Measurements from ENCODE around the gene DTNB. TPM values are rescaled to one million over a fixed set of nuclear protein-coding genes. Genes with fewer than 3 reads are reported as not detected.

DTNB gene
- total and polyA plus RNA-seq, 2 of the 4 experiments (the other 2 are of a cell fraction), result 3.8 to 5.3 TPM

DNA sequence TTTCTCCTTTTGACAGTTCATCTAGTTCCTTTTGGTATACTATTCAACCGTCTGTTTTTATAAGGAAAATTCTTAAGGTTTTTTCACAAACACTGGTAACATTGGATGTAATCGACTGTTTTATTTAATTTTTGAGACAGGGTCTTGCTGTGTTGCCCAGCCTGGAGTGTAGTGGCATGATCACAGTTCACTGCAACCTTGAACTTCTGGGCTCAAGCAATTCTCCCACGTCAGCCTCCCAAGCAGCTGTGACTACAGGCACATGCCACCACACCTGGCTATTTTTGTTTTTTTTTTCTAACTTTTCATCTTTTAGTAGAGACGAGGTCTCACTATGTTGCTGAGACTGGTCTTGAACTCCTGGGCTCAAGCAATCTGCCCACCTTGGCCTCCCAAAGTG is 227.3 kb downstream of the DTNB start:
- Histone ChIP-seq H2AFZ (replicated peaks; ENCODE audit: low read length, poor library complexity) (no peak overlapping the region), H4K5ac (ENCODE audit: low read depth, low read length) (no peak overlapping the region), H2AK9ac (replicated peaks; ENCODE audit: low read depth, low read length, poor library complexity) (no peak overlapping the region), H2BK15ac (ENCODE audit: low read depth, low read length) (no peak overlapping the region), H2BK20ac (ENCODE audit: low read depth, low read length) (no peak overlapping the region), H3K56ac (ENCODE audit: extremely low read depth, insufficient read depth, low read length) (no peak overlapping the region), H2BK120ac (ENCODE audit: low read depth, low read length) (no peak overlapping the region), H3K4ac (ENCODE audit: low read depth, low read length) (no peak overlapping the region), H4K8ac (ENCODE audit: low read depth in 2 of 2, low read length in 2 of 2) (no peak overlapping the region), H3K4me1 (ENCODE audit: control insufficient read depth, insufficient read depth, low read length) (no peaks in the 10 kb centered on the region), H3K9me3 (ENCODE audit: control insufficient read depth, insufficient read depth, low read length) (no peaks in the 10 kb centered on the region), H3K9me1 (ENCODE audit: insufficient read depth, low read length) (no peaks in the 10 kb centered on the region), H3K4me3 (ENCODE audit: insufficient read depth, low read depth, low read length) (no peak overlapping the region), H3K36me3 (ENCODE audit: control insufficient read depth, insufficient read depth, low read length) (no peaks in the 10 kb centered on the region), H2AK5ac (ENCODE audit: low read depth, low read length) (no peak overlapping the region), H3K14ac (replicated peaks; ENCODE audit: low read depth, low read length) (no peak overlapping the region), H3K18ac (ENCODE audit: low read depth, low read length) (no peak overlapping the region), H2BK5ac (ENCODE audit: low read depth, low read length, poor library complexity, severe bottlenecking) (no peak overlapping the region), H3K23ac (ENCODE audit: low read depth, low read length) (no peak overlapping the region), H4K20me1 (ENCODE audit: insufficient read depth, low read length) (no peaks in the 10 kb centered on the region), H3K9ac (ENCODE audit: low read depth, low read length) (no peak overlapping the region), H4K91ac (ENCODE audit: insufficient read depth, low read depth, low read length) (no peak overlapping the region), H3K79me1 (ENCODE audit: low read depth in 1 of 2, low read length in 2 of 2) (no peaks in the 10 kb centered on the region), H3K27ac (ENCODE audit: insufficient read depth, low read length) (no peak overlapping the region), H3K27me3 (ENCODE audit: control insufficient read depth, insufficient read depth, low read length) (no peaks in the 10 kb centered on the region), H3K4me2 (ENCODE audit: low read depth, low read length) (no peak overlapping the region)
- no TSS peak for BruUV-seq (replicated peaks)
- no peak for ATAC-seq (ENCODE audit: low read depth)
- in situ Hi-C loops (cut with MboI; ENCODE audit: low sequenced_read_pairs), result no loop called here
- no peak for TF ChIP-seq CEBPB (IDR thresholded peaks at IDR 0.05; ENCODE audit: low read depth, low read length)
- TF ChIP-seq MXI1 (IDR thresholded peaks at IDR 0.05; ENCODE audit: borderline replicate concordance, low read depth, low read length), result no peak
- no peak for TF ChIP-seq SMC3 (IDR thresholded peaks at IDR 0.05; ENCODE audit: low read depth, low read length)
- TF ChIP-seq, protein P1, sequence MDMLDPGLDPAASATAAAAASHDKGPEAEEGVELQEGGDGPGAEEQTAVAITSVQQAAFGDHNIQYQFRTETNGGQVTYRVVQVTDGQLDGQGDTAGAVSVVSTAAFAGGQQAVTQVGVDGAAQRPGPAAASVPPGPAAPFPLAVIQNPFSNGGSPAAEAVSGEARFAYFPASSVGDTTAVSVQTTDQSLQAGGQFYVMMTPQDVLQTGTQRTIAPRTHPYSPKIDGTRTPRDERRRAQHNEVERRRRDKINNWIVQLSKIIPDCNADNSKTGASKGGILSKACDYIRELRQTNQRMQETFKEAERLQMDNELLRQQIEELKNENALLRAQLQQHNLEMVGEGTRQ (IDR thresholded peaks at IDR 0.05; ENCODE audit: low read depth, low read length), result no peak
- TF ChIP-seq BHLHE40 (IDR thresholded peaks at IDR 0.05; ENCODE audit: low read depth, low read length), result no peak
- no peak for TF ChIP-seq FOS (IDR thresholded peaks at IDR 0.05; ENCODE audit: low read depth, low read length)
- CTCF ChIA-PET, result no interaction called here
- no peak for DNase-seq
- no CpG with 5 or more reads among the region's 4 CpGs for WGBS, 2 experiments (ENCODE audit: extremely low coverage in 2 of 2, insufficient read length in 1 of 2)
- dilution Hi-C loops (cut with HindIII; ENCODE audit: low sequenced_read_pairs, unreplicated experiment), result no loop called here
- intact Hi-C loops (cut with micrococcal nuclease), result no loop called here
- POLR2A ChIA-PET (ENCODE audit: unreplicated experiment), result no interaction called here
